KMS-11 (cell line): ENCODE data around the gene PLGRKT.

Source experiments
- H2AFZ ChIP-seq: fragments of 200-600 bp; sonication (generic); 2 replicates; pipeline ENCODE4 v1.6.1; 2016; ENCODE audit warnings: antibody characterized with exemption, mixed run types, low read depth
- H3K27ac ChIP-seq: fragments of 200-600 bp; sonication (generic); 2 replicates; pipeline ENCODE4 v1.6.1; 2016; ENCODE audit warnings: mild to moderate bottlenecking, mixed run types
- H3K27me3 ChIP-seq: fragments of 200-600 bp; sonication (generic); 2 replicates; pipeline ENCODE4 v1.6.1; 2017; ENCODE audit warnings: mild to moderate bottlenecking, low read depth, mixed run types, moderate library complexity; ENCODE audit not compliant: insufficient read depth
- H3K36me3 ChIP-seq: fragments of 200-600 bp; sonication (generic); 2 replicates; pipeline ENCODE4 v1.6.1; 2017; ENCODE audit warnings: mild to moderate bottlenecking, mixed run types; ENCODE audit not compliant: insufficient read depth
- H3K4me1 ChIP-seq: fragments of 200-600 bp; sonication (generic); 2 replicates; pipeline ENCODE4 v1.6.1; 2016; ENCODE audit warnings: mild to moderate bottlenecking, low read depth, mixed run types; ENCODE audit not compliant: poor library complexity, severe bottlenecking
- H3K4me2 ChIP-seq: fragments of 200-600 bp; sonication (generic); 2 replicates; pipeline ENCODE4 v1.7.0; 2016; ENCODE audit warnings: mild to moderate bottlenecking, mixed run types
- H3K4me3 ChIP-seq: fragments of 200-600 bp; sonication (generic); IDR thresholded peaks from 2 replicates; pipeline ENCODE4 v1.6.1; 2017; ENCODE audit warnings: low read depth, low read length, mixed read lengths; ENCODE audit not compliant: insufficient read depth
- H3K79me2 ChIP-seq: fragments of 200-600 bp; sonication (generic); 2 replicates; pipeline ENCODE4 v1.6.1; 2016; ENCODE audit warnings: low read depth, mixed run types; ENCODE audit not compliant: insufficient read depth
- H3K9ac ChIP-seq: fragments of 200-600 bp; sonication (generic); 2 replicates; pipeline ENCODE4 v1.6.1; 2016; ENCODE audit warnings: mild to moderate bottlenecking, mixed run types
- H4K20me1 ChIP-seq: fragments of 200-600 bp; sonication (generic); 2 replicates; pipeline ENCODE4 v1.6.1; 2016; ENCODE audit warnings: mild to moderate bottlenecking, mixed run types; ENCODE audit not compliant: insufficient read depth
- TF ChIP-seq, protein P1 (sequence below): fragments of 200-600 bp; sonication (generic); conservative IDR thresholded peaks from 2 replicates; pipeline ENCODE4 v1.6.1; 2017; ENCODE audit warnings: low read depth, mild to moderate bottlenecking, antibody characterized with exemption, low read length, moderate library complexity, mixed read lengths

The PLGRKT gene

DNA sequence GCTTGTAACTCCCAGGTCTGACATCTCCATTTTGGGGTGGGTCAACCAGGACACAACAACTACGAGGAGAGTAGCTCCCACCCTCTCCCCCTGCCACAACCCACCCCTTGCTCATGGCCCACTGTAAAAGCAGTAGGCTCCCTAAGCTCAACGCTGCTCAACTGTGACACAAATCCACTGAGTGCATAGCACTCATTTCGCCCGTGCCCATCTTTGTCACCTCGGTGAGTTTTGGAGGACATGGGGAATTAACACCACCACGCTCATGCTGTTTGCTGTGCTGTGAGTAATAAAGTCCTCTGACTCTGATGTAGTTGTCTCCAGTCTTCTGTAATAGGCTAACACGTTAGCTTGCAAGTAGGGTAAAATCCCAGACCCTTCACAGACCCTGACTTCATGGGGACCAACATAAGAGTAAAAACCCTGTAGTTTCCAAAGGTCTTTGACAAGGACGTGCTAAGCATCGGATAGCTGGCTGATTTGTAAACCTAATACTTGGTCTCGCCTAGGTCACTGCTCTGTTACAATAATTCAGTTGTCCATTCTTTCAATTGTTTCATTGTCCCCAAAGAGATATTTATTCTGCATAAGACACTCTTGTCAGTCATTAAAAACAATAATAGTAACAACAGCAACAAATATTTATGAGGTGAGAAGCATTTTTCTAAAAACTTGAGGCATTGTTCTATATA is 7.7 kb downstream of the PLGRKT start:
- H3K79me2 ChIP-seq = no peaks in the 10 kb centered on the region
- no peaks in the 10 kb centered on the region for H3K27me3 ChIP-seq
- no peaks in the 10 kb centered on the region for H3K36me3 ChIP-seq
- H2AFZ ChIP-seq = no peak overlapping the region
- no peak overlapping the region for H3K4me2 ChIP-seq
- H3K27ac ChIP-seq = no peak overlapping the region
- no peak overlapping the region for H3K4me3 ChIP-seq
- TF ChIP-seq, protein P1, sequence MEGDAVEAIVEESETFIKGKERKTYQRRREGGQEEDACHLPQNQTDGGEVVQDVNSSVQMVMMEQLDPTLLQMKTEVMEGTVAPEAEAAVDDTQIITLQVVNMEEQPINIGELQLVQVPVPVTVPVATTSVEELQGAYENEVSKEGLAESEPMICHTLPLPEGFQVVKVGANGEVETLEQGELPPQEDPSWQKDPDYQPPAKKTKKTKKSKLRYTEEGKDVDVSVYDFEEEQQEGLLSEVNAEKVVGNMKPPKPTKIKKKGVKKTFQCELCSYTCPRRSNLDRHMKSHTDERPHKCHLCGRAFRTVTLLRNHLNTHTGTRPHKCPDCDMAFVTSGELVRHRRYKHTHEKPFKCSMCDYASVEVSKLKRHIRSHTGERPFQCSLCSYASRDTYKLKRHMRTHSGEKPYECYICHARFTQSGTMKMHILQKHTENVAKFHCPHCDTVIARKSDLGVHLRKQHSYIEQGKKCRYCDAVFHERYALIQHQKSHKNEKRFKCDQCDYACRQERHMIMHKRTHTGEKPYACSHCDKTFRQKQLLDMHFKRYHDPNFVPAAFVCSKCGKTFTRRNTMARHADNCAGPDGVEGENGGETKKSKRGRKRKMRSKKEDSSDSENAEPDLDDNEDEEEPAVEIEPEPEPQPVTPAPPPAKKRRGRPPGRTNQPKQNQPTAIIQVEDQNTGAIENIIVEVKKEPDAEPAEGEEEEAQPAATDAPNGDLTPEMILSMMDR = no peak
- no peaks in the 10 kb centered on the region for H4K20me1 ChIP-seq
- no peak overlapping the region for H3K9ac ChIP-seq
- no peaks in the 10 kb centered on the region for H3K4me1 ChIP-seq

GRCh38 chr9:5428794-5429528 is 8.8 kb downstream of the PLGRKT start:
- H3K27me3 ChIP-seq = no peaks in the 10 kb centered on the region
- no peak overlapping the region for H3K4me2 ChIP-seq
- no peaks in the 10 kb centered on the region for H4K20me1 ChIP-seq
- no peak overlapping the region for H3K27ac ChIP-seq
- H3K4me1 ChIP-seq = no peaks in the 10 kb centered on the region
- H2AFZ ChIP-seq = no peak overlapping the region
- no peaks in the 10 kb centered on the region for H3K36me3 ChIP-seq
- TF ChIP-seq, protein P1 = no peak
- no peak overlapping the region for H3K9ac ChIP-seq
- no peaks in the 10 kb centered on the region for H3K79me2 ChIP-seq
- no peak overlapping the region for H3K4me3 ChIP-seq

- TF ChIP-seq, protein P1 = no peak
- Histone ChIP-seq H3K4me1 (no peaks in the 10 kb centered on the region), H3K4me3 (no peak overlapping the region), H3K27me3 (no peaks in the 10 kb centered on the region), H3K27ac (no peak overlapping the region), H3K79me2 (no peaks in the 10 kb centered on the region), H3K9ac (no peak overlapping the region), H4K20me1 (no peaks in the 10 kb centered on the region), H3K36me3 (no peaks in the 10 kb centered on the region), H2AFZ (no peak overlapping the region), H3K4me2 (no peak overlapping the region)
Measured at GRCh38 chr9:5428172-5428571, 9.6 kb downstream of the PLGRKT start.

DNA sequence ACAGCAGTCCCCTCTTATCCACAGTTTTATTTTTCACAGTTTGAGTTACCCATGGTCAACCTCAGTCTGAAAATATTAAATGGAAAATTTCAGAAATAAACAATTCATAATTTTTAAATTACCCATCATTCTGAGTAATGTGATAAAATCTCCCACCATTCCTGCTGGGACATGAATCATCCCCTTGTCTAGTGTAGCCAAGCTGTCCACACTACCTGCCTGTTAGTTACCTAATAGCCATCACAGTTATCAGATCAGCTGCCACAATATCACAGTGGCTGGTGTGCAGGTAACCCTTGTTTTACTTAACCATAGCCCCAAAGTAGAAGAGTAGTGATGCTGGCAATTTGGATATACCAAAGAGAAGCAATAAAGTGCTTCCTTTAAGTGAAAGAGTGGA is 10.7 kb downstream of the PLGRKT start:
- Histone ChIP-seq H3K27me3 (no peaks in the 10 kb centered on the region), H3K79me2 (no peaks in the 10 kb centered on the region), H4K20me1 (no peaks in the 10 kb centered on the region), H2AFZ (no peak overlapping the region), H3K9ac (no peak overlapping the region), H3K27ac (no peak overlapping the region), H3K4me3 (no peak overlapping the region), H3K4me2 (no peak overlapping the region), H3K36me3 (no peaks in the 10 kb centered on the region), H3K4me1 (no peaks in the 10 kb centered on the region)
- TF ChIP-seq, protein P1 = no peak
